GM19452 (cell line): ENCODE data around the gene TBX15.

Experiments used
- ATAC-seq: cut with Tn5 transposase; IDR thresholded peaks from one replicate; pipeline ENCODE4 v1.9.1; 2021; ENCODE audit not compliant: unreplicated experiment

TBX15 gene

GRCh38 chr1:118988186-118989005, at the start of gene TBX15:
Gene TBX15, minus strand, starts transcription at chr1:118988343. Its CDS starts 548 bp downstream, at chr1:118987795.
- ATAC-seq = no peak

GRCh38 chr1:119034359-119034758, 46.2 kb upstream of the TBX15 start:
- ATAC-seq = no peak

- no peak for ATAC-seq
Observed at GRCh38 chr1:119032986-119033385, 44.8 kb upstream of the TBX15 start.

GRCh38 chr1:119027759-119028158, 39.6 kb upstream of the TBX15 start:
- no peak for ATAC-seq

GRCh38 chr1:119026956-119027355, 38.8 kb upstream of the TBX15 start:
- ATAC-seq = no peak

DNA sequence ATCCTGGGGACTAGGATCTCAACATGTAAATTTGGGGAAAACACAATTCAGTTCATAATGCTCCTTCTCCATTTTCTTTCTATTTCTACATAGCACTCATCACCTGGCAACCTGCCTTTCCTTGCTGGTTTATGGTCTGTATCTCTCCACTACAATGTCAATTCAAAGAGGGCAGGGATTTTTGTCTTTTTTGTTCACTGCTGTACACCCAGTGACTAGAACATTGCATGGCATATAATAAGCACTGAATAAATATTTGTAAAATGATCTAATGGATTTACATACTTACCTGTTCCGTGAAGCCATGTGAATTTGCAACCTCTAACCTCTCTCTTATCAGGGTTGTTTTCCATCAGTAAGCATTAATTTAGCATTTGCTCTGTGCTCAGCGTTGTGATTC, 27.4 kb upstream of the TBX15 start:
- no peak for ATAC-seq

GRCh38 chr1:119012383-119012782, 24.2 kb upstream of the TBX15 start:
- no peak for ATAC-seq

DNA sequence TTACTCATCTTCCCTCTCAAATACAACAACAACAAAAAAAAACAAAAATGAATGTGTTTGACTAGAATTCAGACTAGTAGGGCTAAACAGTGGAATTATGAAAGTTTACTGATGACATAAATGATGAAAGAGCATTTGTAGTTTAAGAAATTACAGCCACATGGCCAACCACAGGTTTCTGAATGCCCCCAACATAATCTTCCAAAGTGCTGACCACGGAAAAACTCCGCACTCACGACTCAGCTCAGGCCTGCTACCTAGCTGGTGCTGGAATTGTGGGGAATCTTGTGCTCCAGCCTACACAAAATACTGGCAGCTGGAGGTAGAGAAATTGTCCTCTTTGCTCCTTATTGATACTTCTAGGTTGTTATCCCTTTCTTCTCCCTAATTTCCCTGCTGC, 23.6 kb upstream of the TBX15 start:
- ATAC-seq = no peak

DNA sequence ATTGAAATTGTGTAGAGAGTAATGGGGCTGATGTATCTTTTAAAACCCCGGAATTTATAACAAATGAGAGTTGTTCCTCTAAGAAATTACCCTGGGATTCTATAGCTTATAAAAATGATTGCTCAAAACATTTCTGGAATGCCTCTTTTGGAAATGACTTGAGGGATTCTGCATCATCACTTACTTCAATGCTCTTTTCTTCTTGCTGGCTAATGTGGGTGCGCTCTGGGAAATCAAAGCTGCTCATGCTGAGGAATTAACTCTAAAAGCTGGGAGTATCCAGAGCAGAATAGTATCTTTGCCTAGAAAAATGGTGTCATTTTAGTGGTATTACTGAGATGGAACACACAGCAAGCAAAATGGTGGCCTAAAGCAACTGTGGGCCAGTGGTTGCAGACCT, 23.0 kb upstream of the TBX15 start:
- ATAC-seq = no peak

GRCh38 chr1:119010201-119010600, 22.1 kb upstream of the TBX15 start:
- ATAC-seq = no peak

- no peak for ATAC-seq
Observed at GRCh38 chr1:119009312-119009655, 21.1 kb upstream of the TBX15 start.

GRCh38 chr1:119008483-119009311, 20.6 kb upstream of the TBX15 start:
- peak; percentile 61 for ATAC-seq

- peak; percentile 26 for ATAC-seq
Observed at GRCh38 chr1:119007670-119008482, 19.7 kb upstream of the TBX15 start.

GRCh38 chr1:119007339-119007669, 19.2 kb upstream of the TBX15 start:
- ATAC-seq = no peak

GRCh38 chr1:119006406-119007279, 18.5 kb upstream of the TBX15 start:
- no peak for ATAC-seq

- no peak for ATAC-seq
Observed at GRCh38 chr1:119005724-119006405, 17.7 kb upstream of the TBX15 start.

- ATAC-seq = no peak
Observed at GRCh38 chr1:119004781-119005180, 16.6 kb upstream of the TBX15 start.

DNA sequence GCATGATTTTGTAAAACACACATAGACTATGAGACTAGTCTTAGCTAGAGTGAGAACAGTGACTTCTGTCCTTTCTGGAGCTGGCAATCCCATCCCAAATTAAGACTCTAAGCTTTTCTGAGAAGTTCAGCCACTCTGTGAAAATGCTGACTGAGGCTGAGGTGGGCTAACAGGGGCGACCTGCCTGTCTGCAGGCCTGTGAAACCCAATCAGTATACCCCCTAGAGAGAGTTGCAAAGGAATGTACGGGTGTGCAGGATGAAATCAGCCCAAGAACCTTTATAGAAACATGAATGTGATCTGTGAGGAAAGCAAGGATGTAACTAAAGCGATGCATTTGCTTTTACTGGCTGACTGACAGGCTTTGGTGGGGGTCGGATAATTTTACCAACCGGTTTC, 16.0 kb upstream of the TBX15 start:
- no peak for ATAC-seq

DNA sequence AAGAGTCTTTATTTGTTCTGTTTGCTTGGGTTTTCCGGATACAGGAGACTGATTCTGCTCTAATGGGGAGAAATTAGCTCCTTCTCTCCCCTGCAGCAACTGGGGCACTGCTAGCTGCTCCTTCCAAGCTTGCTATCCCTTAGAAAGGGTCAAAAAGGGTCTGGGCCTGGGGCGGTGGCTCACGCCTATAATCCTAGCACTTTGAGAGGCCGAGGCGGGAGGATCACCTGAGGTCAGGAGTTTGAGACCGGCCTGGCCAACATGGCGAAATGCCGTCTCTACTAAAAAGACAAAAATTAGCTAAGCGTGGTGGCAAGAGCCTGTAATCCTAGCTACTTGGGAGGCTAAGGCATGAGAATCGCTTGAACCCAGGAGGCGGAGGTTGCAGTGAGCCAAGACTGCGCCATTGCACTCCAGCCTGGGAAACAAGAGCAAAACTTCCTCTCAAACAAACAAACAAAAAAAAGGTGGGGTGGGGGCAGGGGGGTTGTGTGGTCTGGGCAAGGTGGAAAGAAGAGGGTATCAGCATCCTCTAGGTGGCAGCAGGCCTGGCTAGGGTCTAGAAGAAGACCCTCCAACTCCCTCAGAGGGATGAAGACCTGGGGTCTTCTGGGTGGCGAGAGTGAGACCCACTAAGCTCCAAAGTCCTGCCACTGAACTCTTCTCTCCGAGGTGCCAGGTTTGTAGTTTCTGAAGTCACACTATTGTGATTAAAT, 15.4 kb upstream of the TBX15 start:
- ATAC-seq = no peak
